HG03439 (cell line): ENCODE results near the gene UBALD1.

Experiments used
- ATAC-seq: cut with Tn5 transposase; IDR thresholded peaks from one replicate; pipeline ENCODE4 v1.9.1; 2021; ENCODE audit warnings: mild to moderate bottlenecking, moderate library complexity; ENCODE audit not compliant: unreplicated experiment

UBALD1 gene

DNA sequence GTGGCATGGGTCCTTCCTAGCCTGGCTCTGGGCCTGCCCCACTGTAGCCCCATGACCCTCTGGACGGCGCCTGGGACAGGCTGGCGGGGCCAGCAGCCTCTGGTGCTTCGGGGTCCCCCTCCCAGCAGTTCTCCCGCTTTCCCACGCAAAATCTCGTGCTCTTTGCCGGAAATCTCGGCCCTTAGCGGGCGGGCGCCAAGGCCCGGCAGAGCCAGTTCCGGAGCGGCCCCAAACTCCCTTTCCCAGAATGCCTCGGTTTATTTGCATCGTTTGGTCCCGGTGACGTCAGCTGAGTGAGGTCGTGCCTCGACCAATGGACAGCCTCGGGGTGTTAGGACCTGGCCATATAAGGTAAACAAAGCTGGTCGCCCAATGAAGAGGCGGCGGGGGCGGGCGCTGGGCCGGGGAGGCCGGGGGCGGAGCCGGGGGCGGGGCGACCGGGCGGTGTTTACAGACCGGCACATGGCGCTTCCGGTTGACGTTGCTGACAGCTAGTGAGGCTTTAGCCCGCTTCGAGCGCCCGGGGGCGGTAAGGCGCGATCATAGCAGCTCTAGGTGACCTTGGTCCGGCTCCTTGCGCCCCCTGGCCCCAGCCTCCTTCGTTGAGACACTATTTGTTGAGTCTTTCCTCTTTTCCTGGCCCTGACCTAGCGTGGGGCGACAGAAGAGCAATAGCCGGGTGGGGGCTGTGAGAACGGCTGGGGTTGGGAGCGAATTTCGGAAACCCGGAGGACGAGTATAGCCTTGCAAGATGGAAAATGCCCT, 1.5 kb upstream of the UBALD1 start:
- peak; percentile 69 for ATAC-seq

DNA sequence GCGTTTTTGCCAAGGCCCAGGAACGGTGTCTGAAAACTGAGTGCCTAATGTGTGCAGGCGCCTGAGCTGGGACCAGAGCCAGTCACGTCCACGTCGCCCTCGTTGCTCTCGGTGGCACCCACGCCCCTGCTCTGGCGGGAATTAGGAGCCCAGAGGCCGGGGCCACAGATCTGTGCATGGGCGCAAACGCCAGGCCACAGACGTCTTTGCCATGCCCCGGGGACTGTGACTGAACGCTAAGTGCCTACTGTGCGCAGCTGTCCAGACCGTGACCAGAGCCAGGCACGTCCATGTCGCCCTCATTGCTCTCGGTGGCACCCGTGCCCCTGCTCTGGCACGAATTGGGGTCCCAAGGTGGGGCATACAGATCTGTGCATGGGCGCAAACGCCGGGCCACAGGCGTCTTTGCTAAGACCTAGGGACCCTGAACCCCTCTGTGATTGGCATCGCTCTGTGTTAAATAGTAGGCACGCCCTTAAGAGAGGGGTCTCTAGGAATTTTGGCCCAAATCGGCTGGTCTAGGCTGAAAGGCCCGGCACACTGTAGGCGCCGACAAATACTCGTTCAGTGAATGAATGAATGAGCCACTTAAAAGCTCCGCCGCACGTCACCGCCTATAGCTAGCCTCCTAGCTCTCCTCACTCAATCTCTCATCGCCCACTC, 827 bp upstream of the UBALD1 start:
- ATAC-seq = no peak

DNA sequence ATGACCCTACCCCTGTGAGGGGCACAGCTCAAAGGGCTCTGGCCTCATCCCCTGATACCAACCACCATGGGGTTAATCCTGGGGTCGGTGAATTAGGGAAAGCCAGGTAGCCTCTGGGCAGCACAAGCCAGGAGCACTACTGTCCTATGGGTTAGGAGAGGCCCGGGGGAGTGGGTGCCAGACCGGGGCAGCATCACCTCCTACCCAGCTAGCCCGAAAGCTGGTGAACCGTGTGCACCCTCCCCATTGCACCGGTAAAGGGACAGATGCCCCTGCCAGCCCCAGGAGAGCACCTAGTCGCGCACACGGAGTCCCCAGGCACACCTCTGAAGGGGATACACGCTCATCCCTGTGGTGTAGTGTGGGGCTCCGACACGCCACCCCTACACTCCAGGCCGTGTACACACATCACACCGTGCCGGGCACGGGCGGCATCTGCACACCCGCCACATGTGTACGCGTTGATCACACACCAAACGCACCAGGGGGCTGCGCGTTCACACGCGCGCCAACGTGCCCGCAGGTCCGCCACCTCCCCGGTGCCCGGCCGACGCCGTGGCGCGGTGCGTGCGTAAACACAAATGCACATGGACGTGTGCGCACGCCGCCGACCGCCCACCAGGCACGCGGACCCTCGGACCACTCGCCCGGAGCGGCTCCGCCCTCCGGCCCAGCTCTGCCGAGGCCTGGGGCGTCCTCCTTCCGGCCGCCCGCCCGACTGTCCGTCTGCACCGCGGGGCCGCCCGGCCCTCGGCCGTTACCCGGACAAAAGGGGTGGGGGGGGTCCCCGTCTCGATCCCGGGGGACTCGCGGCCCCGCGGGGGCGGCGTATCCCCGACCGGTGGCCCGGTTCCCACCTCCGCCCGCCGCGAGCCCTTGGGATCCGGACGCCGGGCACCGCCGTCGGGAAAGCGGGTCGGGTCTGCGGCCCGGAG, 785 bp downstream of the UBALD1 start:
- ATAC-seq = no peak

DNA sequence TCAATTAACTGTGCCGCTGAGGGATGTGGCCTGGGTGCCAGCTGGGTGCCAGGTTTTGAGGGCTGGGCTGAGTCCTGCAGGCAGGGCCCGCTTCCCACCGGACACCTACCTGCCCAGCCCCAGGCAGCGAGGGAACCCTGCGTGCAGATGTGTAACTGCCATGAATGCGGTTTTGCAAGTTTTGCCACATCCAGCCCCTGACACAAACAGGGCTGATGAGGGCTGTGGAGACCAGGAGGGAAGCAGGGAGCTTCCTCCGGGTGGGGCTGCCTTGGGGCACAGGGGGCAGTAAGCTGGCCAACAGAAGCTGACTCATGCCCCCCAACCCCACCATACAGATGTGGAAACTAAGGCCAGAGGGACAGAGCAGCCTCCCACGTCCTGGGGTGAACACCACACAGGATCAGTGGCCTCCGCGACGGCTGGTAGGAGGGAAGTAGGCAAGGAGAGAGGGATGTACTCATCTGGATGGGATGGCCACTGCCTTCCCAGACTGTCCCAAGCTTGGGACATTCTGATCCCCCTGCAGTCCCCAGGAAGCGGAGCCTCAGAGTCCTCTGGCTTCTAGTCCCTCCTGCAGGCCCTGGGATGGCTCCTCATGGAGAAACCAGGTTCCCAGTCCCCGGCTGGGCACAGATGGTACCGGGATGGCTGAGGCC, 1.6 kb downstream of the UBALD1 start:
- ATAC-seq = no peak

DNA sequence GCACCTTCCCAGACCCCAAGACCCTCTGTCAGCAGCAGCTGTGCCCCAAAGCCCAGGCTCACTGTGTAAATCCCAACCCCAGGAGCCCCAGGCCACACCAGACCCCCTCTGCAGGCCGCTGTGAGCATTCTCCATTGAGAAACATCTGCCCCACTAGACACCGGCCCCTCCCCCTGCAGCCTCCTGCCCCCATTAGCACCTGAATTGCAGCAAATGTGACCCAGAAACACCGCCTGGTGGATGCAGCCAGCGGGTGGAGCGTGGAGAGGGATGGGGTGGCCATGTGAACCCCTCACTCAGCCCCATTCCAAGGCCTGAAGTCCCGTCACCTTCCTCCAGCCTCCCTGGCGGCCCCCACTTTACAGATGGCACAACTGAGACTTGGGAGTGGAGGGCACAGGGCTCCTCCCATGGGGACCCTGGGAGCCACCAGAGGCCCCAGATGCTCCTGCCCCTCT, 2.2 kb downstream of the UBALD1 start:
- no peak for ATAC-seq

DNA sequence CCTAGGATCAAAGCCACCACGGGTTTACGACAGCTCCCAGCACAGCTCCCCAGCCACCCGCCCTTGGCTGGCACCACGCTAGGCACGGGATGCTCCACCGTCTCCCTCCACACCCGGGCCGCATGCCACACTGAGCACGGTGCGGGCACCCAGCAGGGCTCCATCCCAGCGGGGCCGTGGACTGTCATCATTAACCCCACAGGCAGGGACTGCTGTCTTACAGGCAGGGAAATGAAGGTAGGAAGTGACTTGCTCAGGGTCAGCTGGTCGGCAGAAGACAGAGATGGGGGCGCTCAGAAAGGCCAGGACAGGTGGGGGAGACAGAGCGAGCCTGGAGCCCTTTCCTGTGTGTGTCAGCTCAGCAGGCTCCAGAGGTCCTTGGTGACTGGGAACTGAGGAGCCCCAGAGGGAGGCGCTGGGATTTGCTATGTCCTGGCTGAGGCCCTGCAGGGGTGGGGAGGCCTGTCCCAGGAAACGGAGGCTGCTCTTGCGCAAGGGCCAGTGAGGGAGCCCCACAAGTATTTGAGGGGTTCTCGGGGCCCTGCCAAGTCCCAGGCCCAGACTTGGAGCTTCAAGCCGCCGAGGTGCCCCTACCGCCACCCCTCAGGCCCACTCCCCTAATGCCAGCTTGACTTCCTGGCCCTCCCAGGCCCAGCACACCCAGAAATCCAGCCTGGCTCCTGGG, 3.2 kb downstream of the UBALD1 start:
- ATAC-seq = no peak

DNA sequence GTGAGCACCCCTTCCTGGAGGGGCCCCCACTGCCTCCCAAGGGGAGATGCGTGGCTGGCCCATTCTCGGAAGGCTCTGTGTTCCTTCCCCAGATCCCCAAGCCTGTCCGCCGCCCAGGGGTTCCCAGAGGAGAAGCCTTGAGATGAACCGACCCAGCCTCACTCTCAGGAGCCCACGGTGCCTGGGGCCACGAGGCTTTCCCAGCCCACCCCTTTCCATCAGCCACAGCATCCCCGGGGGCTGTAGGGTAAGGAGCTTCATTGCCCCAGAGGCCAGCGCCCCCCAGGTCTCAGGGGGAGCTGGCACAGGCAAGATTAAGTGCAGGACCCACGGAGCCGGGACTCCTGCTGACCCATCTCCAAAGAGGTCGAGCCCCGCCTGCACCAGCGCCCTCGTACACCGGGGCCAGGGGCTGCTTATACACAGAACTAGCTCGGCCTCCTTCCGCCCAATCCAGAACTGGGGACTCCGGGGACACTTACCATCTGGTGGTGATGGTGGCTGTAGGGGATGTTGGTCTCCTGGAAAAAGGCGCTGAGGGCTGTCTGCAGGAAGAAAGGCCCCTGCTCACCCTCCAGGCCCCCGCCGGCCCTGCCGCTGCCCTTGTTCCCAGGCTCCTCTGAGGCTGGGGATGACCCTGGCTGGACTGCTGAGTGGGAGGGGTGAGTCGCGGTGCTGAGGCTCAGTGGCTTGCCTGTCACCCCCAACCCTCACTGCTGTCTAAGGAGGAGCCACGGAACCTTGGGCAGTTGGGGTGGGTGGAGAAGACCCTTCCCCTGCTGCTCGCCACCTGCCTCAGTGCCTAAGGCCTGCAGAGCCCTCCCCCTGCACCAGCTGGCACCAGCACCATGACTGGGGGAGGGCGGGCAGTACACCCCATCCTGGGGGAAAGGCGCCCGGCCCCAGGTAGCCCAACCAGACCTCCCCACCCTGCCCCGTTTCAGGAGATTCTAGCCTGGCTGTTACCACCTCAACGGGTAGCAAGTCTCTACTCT, 4.4 kb downstream of the UBALD1 start:
- no peak for ATAC-seq

DNA sequence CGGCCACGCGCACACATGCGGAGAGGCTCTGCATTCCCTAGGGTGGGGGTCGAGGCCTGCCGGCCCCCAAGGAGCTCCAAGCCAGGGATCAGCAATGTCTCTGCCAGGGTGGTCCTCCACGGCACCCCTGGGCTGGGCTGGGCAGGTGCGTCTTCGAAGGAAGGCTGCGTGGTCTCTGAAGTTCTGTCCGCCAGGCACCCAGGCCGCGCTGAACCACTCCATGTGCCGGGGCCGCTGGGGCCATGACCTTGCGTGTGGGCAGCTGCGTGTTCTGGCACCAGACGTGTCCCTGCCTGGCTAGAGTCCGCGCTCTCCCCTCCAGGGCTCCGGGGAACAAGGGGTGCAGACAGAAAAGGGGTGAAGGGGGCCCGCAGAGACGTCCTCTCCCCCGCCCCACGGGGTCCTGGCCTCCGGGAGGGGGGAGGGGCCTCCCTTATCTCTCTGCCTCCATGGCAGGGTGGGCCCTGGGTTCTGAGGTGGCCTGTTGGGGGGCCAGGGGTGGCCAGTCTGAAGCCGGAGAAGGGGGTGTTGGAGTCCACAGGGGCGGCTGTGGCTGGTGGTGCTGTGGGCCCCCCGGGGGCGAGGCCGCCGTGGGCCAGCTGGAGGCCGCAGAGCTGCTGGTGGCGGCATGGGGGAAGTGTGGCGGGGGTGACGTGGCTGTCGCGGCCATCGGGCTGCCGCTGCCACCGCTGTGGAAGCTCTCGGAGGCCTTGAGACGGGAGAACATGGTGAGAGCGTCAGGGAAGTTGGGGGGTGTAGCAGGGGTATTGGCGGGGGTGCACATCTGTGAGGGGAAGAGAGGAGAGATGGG, 5.3 kb downstream of the UBALD1 start:
- no peak for ATAC-seq

DNA sequence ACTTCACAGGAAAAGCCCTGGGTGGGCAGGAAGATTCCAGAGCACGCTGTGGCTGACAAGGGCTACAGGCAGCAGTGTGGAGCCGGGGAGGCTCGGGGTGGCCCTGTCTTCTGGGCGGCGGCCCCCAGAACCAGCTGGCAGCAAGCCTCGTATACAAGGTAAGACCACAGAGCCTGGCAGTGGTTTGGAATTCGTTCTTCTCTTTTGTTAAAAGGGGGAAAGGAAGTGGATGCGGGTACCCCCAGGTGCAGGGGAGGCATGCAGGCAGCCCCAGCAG, 6.0 kb downstream of the UBALD1 start:
- no peak for ATAC-seq

DNA sequence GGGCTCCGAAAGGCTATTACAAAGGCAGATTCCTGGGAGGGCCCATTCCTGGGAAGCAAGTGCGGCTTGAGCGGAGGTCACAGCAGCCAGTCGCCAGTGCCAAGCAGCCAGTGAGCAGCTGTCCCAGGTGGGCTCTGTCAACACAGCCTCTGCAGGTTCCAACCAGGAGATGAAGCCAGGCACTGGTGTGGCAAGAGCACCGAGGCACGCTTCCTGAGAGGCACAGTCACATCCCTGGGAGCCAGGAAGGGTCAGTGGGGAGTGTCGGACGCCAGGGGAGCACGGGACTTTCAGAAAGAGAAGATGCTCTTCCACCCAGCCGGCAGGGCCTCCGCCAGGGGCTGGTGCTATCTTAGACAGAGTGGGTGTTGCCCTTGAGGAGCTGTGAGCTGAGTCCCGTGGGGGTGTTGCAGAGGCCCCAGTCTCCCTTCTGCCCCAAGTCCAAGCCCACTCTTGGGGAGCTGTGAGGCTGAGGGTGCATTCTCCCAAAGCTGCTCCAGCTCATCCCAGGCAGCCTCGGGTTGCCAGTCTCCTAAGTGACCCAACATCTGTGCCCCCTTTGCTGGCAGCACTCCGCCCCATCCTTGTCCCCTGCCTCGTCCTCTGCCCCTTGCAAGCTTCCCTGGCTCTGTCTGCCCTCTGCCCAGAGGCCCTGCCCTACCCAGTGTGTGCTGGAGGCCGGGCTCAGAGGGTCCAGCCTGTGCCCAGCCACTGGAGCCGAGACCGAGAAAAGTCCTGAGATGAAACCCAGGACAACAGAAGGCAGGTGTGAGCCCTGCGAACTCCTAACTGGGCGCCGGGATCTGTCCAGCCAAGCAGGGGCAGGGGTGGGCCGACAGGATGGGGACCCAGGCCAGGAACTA, 6.6 kb downstream of the UBALD1 start:
- ATAC-seq = no peak

DNA sequence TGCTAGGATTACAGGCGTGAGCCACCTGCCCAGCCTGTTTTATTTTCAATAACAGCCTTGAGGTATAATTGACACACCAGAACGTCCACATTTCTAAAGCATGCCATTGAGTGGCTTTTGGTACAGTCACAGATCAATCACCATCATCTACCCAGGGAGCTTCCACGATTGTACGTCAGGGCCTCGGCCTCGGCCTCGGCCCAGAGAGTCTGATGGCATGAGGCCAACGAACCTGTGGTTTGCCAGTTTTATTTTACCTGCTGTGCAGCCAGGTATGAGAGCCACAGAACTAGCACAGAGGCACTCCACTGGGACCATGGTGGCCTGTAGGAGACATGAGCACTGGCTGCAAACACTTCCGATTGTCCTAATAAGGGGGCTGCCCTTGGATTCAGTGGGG, 8.3 kb downstream of the UBALD1 start:
- ATAC-seq = no peak

DNA sequence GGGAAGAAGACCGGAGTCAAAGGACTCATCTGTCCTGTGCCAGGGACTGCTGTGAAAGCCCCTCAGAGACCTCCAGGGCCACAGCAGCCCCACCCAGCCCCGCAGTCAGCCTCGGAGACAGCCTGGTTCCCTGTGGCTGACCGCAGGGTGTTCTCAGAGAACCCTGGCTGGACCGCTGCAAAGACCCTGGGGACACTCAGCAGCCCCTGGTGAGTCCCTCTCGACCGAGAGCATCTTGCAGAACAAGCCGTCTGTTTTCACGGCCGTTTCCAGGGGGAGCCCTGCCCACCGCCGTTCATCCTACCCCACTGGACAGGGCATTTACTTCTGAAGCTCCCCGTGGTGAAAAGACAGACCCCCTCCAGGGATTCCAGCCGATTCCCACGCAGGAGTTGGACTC, 10.3 kb downstream of the UBALD1 start:
- no peak for ATAC-seq

DNA sequence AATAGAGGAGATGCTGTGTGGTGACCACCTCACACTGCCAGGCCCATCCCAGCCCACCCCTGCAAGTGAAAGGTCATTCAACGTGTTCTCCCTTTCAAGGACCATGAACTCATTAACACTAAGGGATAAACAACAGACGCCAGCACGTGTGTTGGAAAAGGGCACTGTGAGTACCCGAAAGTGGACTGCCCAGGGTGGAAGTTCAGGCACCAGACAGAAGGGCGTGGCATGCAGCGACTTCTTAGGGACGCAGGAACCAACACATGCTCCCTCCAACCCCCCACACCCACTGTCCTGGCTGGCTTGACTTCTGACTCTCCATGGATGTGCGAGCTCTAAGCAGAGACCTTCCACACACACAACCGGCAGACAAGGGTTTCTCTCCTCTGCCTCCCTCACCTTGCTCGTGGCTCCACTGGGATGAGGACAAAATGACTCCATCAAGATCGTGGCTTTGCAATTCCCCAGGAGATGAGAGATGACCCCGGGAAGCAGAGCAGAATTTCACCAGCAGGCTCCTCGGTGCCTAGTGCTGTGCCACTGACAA, 11.0 kb downstream of the UBALD1 start:
- ATAC-seq = no peak

DNA sequence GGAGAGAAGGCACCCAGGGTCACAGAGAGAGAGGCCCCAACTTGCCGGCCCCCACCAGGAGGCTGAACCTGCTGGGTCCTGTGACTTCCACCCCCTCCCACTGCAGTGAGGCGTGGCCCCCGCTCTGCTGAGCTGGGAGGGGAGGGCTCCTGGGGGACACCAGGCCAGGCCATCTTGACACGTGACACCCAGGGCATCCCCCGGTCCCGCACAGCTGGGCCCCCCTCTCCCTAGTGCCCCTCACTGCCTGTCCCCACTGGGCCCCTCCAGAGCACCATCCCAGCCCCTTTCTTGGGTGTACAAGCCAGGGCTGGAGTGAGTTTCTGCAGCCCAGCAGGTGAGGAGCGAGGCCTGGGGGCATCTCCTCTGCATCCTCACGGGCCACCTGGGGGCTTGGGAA, 12.4 kb downstream of the UBALD1 start:
- ATAC-seq = no peak

DNA sequence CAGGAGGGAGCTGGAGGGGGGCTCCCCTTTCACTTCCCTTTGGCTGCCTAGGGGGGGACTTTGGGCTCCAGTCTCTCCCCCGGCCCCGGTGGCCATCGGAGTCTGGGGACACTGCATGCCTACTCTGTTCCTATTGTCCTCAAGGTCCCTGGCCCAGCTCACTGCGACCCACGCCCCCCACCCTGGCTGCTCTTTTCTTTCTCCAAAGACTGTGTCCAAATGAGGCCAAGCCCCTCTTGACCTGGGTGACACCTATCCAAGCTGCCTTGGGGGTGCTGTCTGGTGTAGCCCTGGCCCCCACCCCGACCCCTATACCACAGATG, 12.9 kb downstream of the UBALD1 start:
- ATAC-seq = no peak

DNA sequence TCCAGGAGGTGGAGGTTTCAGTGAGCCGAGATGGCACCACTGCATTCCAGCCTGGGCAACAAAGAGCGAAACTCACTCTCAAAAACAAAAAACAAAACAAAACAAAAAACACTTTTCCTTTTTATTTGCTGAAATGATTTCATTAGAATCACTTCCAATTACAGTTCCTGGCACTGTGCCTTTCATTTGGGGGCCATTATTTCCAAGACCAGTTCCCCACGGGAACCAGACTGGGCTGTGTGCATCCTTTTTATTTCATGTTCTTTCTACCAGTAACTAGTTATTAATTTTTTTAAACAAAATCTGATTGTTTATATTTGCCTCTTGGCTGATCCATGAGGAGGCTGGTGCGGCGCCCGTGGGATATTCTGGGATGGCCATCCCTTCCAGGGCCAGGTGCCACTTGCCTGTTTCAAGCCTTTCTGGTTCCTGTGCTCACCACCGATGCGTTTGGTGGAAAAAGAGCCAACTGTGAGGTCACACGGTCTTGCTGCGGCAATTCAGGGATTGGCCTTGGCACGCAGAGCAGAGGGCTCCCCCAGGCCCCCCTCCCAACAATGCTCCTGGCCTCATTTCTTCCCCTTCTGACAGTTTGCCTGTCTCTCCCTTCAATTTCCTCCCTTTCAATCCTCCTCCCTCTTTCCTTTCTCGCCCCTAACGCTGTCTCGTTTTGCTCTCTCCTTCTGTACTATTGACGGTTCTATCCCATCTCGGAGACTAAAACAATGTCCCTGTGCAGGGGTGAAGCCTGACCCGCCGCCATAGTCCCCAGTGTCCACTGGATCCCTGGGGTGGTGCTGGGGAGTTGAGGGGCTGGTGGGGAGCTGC, 13.4 kb downstream of the UBALD1 start:
- ATAC-seq = no peak

DNA sequence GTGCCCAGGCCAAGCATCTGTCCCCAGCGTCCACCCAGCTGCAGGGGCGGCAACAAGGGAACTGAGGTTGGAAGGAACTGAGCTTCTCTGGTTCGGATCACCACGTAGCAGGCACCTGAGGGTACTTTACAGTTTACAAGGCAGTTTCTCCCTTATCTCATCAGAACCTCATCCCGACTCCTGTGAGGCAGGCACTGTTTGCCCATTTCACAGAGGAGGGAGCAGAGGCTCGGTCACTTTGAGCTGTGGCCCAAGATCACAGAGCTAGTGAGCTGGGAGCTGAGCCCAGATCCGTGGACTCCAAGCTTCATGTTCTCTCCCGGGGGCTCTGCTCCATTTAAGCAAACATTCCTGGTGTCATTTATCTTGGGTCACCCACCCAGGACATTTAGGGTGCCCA, 15.1 kb downstream of the UBALD1 start:
- ATAC-seq = no peak
